Left cardiac atrium (tissue), 4 donors: ENCODE results near the gene NEK4. TPM values are rescaled to one million over a fixed set of nuclear protein-coding genes. Genes with fewer than 3 reads are reported as not detected.

Experiments
- ATAC-seq, 2 donors: fragments of 200-7000 bp; cut with Tn5 transposase; one replicate each; pipeline ENCODE4 v1.9.1; 2020; ENCODE audit warnings: mild to moderate bottlenecking in 2 of 2, moderate library complexity in 2 of 2
- DNase-seq: peaks from one replicate; pipeline ENCODE4 v3.0.0-alpha.2; 2020
- intact Hi-C, 2 donors: fragments of 100-400 bp; cut with DNase I; formaldehyde crosslinking; loops; one replicate each; pipeline versions ENCODE4 v1.14.1 to v1.15.1; 2022 to 2023
- total RNA-seq, 2 donors: library from RNA; stranded (reverse); fragmentation: NEBNext Ultra II Directional; extraction: Animal tissue kit (Norgen Biotek cat#: 25700); gene quantifications; one replicate each; pipeline ENCODE4 v1.2.1, GENCODE V29; 2021
- donor health status: DM: no; HTN: yes; CAD: no.
- donor health status: DM: no; HTN: yes; CAD: no; lungs with severe emphysema.
- donor health status: DM: yes; HTN: yes; CAD: no.
- donor health status: Dilated cardiomyopathy.

NEK4 gene
- total RNA-seq, 2 donors from 2014 or later: 14.8 to 16.9 TPM

DNA sequence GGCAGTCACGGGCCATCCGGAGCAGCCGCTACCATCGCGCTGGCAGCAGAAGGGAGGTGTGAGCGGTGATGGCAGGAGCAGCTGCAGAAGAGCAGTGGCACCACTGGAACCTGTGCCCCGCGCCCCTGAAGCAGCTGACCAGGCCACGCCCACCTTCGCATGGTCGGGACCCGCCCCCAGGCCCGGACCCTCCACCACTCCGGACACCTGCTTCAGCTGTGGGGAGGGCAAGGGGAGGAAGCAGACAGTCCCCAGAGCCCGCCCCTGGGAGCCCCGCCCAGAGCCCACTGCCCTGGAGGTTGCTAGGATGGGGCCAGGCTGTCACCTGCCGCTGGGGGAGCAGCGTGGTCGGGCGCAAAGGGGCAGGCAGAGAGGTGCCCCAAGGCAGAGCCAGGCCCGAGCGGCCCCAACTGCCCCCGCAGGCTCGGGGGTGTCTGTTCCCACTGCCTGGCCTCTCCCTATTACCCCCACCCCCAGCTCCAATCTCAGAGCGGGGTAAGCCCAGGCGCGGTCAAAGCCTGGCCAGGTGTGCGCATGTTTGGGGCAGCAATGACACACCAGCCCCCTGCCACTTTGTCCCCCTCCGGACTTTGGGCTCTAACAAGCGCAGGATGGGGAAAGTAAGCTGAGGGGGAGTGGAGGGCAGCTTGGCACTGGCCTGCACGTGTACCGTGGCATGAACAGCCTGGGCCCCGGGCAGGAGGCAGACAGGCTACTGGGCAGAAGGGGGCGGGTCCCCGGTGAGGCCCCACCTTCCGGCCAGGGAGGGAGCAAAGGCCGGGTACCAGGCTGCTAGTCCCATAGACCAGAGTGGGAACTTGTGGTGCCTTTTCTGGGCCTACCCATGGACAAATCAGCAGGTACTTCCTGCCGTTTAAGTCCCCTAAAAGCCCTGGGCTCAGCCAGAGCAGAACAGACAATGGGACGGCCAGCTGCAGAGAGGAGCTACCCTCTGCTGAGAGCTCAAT is 56.1 kb downstream of the NEK4 start:
- intact Hi-C loops: no loop called here
- ATAC-seq (peak; percentile 57 to 60), DNase-seq (no peak)

DNA sequence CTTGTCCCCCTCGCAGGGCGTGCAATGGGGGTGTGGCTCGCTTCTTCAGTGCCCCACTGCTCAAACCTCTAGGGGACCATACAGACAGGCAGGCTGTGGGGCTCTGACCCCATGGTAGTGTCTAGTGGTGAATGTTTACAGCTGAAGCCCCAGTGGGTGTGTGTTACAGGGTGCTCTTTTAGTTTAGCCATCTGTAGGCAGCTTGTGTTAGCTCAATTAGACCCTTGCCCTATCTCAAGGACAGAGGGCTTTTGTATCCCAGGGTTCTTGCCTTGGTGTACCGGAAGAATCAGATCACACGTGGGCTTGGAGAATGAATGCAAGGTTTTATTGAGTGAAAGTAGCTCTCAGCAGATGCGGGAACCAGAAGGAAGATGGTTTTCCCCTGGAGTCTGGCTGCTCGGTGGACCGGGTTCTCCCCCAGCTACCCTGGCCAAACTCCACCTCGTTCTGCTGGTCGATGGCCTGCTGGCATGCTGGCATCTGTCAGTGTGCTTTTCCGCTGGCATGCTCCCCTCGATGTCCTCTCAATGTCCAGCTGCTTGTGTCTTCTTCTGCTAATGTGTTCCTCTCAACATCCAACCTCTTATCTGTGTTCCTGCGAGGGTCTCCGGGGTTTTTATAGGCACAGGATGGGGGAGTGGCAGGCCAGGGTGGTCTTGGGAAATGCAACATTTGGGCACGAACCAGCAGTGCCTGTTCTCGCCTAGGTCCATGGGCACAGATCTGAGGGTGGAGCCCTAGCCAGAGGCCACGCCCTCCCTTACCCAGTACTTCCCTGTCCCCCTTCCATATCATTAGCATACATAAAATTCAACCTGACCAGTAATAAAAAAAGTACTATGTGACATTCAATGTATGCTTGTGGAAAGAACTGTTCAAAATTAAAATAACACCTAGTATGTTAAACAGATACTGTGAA is 58.2 kb downstream of the NEK4 start:
- intact Hi-C loops: no loop called here
- no peak for ATAC-seq
- DNase-seq: no peak

DNA sequence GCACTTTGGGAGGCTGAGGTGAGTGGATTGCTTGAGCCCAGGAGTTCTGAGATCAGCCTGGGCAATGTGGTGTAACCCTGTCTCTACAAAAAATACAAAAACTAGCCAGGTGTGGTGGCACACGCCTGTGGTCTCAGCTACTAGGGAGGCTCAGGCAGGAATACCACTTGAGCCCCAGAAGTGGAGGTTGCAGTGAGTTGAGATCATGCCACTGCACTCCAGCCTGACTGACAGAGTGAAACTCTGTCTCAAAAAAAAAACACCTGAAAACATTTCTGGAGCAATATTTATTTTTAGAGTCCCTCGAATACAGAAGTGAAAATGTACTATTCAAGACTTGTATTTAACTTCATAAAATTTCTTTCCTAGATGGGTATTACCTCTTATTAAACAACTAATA is 60.2 kb downstream of the NEK4 start:
- ATAC-seq: no peak
- DNase-seq: no peak
- intact Hi-C loops: no loop called here

DNA sequence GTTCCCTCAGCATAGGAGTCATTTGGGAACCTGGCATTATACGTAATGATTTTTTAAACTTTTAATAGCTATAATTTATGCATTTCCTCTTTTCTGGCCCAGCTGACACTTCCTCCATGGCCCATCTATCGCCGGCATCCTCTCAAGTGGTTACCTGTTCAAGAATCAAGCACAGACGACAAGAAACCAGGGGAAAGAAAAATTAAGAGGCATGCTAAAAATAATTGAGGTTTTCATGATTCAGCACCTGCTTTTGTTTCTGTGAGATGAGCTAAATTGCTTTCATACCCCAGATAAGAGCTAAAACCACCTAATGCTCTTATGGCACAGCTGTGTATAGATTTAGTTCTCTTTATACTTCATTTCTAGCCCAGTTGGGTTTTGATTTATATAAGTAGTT is 63.2 kb downstream of the NEK4 start:
- ATAC-seq (no peak), DNase-seq (no peak)
- intact Hi-C loops: no loop called here

DNA sequence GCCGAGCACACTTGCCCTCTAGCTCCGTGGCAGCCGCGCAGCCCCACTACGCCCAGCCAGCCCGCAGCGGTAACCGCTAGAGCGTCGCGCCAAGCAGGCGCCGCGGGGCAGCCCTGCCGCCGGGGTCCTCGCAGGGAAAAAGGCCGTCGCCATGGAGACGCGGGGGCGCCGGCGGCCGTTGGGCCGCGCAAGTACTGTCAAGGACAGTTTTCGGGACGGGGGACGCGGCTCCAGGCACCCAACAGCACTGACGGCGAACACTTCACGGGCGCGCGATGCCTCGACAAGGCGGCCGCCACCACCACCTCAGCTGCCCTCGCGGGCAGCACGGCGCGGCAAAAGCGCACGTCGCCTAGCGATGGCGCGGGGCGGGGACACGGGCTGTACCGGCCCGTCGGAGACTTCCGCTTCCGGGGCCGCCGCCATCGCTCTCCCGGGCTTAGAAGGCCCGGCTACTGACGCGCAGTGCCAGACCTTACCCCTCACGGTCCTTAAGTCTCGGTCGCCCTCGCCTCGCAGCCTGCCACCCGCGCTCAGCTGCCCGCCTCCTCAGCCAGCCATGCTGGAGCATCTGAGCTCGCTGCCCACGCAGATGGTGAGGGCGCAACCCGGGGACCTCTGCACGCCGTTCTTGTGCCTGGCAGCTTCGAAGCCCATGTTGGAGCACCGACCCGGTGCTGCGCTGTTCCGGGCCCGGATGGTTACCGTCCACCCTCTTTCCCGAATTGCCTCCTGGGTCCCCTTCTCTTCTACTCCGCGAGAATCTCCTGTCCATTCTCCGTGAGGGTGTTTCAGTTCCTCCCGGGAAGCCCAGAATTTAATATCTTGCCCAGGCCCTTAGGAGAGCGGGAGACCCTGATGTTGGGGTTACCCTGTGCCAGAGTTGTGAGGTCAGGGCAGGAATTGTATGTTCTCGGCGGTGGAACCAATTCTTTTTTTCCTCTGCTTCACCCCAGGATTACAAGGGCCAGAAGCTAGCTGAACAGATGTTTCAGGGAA is 64.8 kb downstream of the NEK4 start, which contains the start of the genes GLT8D1 and SPCS1:
Gene GLT8D1, minus strand, starts transcription at position 104 of the 999 bp plus-strand sequence. CDS start 5,331 bp downstream, outside the sequence.
Gene SPCS1, plus strand, starts transcription at position 419 of the 999 bp plus-strand sequence. Its CDS starts 141 bp downstream, at position 560.
- ATAC-seq (peak; percentile 95 to 97), DNase-seq (peak; percentile 92)
- intact Hi-C loops: loop anchor here in 1 of 2 donors (2.0 kb wide), 1 partner anchor 21 kb away; the partner anchor contains the start of gene PBRM1

DNA sequence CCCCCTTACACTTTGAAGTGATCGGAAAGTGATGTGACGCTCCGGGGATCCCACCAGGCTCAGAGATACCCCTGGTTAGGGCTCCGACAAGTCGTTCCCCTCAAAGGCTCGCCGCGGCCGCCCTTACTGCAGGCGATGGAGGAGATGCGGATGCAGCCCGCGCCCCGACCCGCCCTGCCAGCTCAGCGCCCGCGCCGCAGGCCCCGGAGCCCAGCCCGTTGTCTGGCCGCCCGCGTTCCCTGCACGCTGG is 65.4 kb downstream of the NEK4 start:
- intact Hi-C loops: loop anchor here in 1 of 2 donors (2.0 kb wide), 1 partner anchor 21 kb away; the partner anchor contains the start of gene PBRM1
- DNase-seq (no peak), ATAC-seq (no peak)

DNA sequence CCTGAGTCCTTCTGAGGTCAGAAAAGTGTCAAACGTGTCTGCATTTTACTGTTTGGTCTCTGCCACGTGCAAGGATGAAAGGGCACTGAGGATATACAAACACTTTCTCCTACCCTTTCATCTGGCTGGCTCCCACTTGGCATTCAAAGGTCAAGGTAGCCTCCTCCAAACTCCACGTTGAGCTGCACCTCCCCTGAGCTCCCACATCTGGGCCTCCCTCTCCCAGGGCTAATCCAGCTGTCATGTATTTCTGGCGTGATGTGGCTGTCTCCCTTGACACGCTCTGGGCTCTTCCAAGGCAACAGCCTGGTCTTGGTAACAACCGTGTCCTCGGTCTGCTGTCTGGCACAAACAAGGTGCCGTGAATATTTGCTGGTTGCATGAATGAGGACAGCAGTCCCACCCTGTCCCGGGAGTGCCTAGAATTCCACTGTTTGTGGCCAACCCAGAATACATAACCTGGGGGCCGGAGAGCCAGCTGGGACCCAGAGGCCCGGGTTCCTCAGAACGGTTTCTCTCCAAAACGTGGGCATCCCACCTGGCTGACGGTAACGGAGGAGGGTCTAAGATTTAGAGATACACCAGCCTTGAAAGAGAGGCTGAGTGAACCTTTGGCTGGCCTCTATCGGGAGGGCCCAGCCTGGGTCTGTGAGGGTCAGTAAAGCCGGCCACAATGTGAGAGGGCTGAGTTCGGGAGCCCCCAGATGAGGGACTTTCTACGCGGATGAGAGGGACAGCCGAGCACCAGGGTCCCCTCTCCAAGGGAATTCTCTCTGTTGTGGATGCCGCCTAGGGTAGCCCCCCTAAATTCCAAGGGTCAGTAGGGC is 65.9 kb downstream of the NEK4 start:
- intact Hi-C loops: loop anchor here in 1 of 2 donors (2.0 kb wide), 1 partner anchor 20 kb away; the partner anchor contains the start of gene PBRM1
- no peak for DNase-seq

DNA sequence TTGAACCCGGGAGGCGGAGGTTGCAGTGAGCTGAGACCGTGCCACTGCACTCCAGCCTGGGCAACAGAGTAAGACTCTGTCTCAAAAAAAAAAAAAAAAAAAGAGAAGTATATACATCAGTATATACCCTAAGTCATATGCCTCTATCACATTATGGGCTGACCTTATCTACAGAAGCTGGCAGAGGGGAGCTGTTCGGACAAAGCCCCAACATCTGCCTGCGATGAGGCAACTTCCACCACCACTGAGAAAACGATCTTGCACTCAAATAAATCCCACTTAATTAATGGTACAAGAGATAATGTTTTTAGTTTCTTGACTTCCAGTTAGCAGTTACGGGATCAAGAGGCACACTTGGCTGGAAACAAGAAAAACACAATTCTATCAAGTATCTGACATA is 67.4 kb downstream of the NEK4 start:
- no peak for ATAC-seq
- intact Hi-C loops: no loop called here
- DNase-seq: no peak

More for the DNA sequence above, 65.9 kb downstream of the NEK4 start:
- peak; percentile 13 to 16 for ATAC-seq

DNA sequence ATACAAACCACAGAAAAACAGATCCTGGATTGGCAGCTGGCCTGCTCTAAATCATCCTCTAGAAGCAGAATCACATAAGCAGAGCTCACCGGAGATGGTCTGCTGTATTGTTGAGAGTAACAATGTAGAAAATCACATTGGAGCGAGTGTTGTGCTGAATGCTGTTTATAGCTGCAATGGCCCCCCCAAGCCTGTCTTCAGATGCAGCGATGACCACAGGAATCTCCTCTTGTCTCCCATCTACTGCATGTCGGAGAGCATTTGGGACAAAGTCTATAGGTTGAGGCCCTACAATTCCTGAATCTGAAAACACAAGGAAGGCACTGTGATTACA is 73.1 kb downstream of the NEK4 start:
- no peak for DNase-seq
- intact Hi-C loops: no loop called here
- no peak for ATAC-seq

DNA sequence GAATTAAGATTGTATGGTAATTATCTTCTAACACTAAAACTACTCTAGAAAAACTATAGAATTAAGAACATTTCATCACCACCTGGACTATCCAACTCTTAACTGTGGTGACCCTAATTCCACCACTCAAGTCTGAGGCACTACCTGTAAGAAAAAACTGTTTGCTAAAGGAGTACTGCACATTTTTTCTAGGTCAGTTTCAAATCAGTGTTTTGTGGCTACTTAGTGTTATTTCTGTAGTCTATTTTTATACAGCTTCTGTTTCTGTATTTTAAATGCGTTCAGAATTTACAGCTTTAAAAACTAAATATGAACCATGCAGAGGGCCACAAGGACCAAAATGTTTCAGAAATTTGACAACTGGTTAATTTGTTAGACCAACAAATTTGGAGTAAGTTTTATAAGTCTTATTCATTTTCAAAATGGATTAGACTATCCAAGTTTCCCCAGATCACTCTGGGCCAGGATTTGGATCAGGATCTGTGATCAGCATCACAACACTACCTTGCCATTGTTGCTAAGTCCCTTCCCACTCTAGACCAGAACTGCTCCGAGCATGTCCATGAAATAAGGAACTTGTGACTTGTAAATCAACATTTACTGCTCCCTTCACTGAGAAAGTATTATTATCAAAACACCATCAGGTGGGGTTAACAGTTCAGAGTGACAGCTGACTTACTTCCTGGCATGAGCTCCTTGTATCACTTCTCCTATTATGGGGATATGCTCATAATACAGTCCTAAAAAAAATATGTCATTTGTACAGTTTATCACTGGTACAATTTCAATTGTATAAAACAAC is 73.7 kb downstream of the NEK4 start:
- ATAC-seq (no peak), DNase-seq (no peak)
- intact Hi-C loops: no loop called here

DNA sequence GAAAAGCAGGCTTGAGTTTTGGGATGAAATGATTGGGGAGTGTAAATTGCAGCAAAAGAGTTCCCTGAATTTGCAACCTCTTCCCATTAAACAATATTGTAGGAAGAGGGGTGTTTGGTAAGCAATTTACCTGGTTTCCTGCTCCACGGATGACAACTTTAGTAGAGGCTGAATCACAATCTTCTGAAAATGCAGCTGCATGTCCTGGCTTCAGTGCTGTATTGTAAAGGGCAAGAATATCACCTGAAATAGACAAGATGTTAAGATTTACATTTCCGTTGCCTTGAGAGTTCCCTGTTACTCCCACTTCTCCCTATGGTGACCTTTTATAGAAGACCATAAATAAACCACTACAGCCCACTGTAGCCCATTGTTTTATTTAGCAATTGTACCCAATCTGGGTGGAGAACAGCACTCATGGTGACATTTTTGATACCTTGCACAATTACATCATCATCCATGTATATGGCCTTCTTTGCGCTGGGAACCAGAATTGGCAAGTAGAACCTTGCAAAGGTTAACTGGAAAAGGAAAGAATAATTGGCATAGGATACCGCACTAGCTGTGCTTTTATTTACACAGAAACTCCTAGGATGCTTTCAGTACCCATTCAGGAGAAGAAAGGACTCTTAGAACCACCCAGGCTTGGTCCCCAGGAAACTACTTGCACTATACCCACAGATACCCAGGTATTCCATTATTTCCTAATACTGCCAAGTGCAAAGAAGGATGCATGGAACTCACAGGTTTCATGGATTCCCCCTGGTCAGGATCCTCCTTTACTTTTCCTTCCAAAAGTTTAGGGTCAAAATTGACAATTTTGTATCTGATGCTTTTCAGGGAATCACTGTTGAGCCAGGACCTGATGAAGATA is 74.7 kb downstream of the NEK4 start:
- DNase-seq: no peak
- intact Hi-C loops: no loop called here
- ATAC-seq: no peak

DNA sequence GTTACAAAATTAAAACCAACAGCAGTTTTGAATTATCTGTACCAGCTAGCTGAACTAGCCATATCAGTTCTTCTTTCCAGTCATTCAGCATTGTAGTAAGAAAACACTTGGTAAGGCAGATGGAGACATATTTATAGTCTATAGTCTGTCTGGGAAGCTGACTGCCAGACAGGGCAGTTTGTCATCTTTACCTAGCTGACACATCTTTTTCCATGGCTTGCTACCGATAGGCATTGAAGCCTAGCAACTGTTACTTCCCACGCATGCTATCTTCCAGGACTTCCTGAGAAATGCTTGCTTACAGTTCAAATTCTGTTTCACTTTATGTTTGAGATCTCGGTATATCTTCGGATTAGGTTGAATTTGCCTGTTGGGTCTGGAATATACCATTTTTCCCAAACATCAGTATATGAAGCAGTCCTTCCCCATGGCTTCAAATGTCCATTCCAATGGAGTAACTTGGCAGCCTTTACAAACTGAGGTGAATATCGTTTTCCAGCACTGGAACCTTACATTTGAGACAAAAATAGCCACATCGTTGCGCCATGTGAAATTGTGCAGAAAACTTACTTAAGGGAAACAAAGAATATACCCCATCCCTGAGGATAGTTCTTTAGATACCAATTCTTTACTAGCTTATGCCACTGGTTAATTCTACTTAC is 76.1 kb downstream of the NEK4 start:
- no peak for ATAC-seq
- intact Hi-C loops: no loop called here
- no peak for DNase-seq

DNA sequence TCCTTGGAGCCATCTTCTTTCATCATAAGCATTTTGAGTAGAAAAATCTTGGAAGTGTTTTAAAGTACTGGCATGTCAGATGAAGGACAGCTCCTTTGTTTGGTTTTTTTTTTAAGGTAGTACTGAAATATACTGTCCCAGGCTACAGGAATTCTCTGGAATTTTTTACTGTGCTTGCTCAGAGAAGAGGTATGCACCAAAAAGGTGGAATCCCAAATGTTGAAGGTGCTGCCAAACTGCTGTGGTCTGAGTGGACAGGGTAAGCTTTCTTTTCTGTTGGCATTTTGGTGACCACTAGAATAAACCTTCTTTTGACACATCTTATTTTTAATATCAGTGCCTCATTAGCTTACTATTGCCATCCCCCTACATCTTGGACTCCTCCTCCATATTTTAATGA is 77.7 kb downstream of the NEK4 start:
- ATAC-seq: no peak
- no peak for DNase-seq
- intact Hi-C loops: no loop called here

DNA sequence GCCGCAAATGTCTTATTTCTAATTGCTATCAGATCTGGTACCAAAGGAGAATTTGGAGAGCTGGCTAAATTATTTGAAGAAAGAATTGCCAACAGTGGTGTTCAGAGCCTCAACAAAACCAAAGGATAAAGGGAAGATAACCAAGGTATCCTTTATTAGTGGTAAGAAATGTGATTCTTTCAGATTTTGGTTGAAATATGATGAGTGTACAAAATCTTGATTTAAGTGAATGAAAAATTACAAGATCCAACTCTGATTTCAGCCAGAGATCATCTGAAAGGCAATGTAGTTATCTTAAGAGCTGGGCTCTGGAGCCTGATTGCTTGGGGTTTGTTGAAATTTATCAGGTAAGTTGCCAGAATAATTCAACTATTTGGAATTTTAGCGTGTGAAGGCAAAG is 80.2 kb downstream of the NEK4 start:
- ATAC-seq: no peak
- DNase-seq: no peak
- intact Hi-C loops: no loop called here

DNA sequence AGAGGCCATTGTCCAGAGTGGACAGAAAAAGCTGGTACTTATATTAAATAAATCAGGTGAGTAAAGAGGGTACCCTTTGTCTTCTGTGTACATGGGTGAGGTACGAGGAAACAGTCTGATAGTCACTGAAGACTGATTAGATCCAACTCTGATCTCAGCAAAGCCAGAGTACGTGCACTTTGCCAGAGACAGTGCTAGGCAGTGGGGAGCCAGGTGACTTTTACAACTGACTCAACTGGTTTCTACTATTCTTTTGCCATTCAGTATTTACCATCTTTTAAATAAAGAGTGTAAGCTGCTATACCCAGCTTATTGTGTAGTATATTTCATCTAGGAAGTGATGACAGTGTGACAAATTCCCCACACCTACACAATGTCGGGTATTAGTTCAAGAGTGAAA is 81.6 kb downstream of the NEK4 start:
- no peak for ATAC-seq
- intact Hi-C loops: loop anchor here (10.0 kb wide), 2 partner anchors 214 to 234 kb away; partner anchors contain the start of genes NISCH (in 1 of the 2) and TNNC1 (in 1 of the 2)

More for the DNA sequence above, 81.6 kb downstream of the NEK4 start:
- no peak for DNase-seq
